T-helper 17 cell (primary cell): ENCODE results near the gene STX1A. TPM values are rescaled to one million over a fixed set of nuclear protein-coding genes. Genes with fewer than 3 reads are reported as not detected.

ENCODE experiments used
- ATAC-seq: fragments of 150-1000 bp; cut with Tn5 transposase; 2 replicates; pipeline ENCODE4 v1.10.0; 2021; ENCODE audit warnings: mild to moderate bottlenecking, moderate library complexity
- DNase-seq, 3 donors: peaks; one replicate each; pipeline versions ENCODE4 v3.0.0 to v3.0.0-alpha.2; 2020 to 2021
- H3K9me3 ChIP-seq: one replicate; pipeline ENCODE4 v1.7.0; 2013; ENCODE audit warnings: low read length, mild to moderate bottlenecking; ENCODE audit not compliant: control insufficient read depth, poor library complexity, severe bottlenecking
- H3K27ac Mint-ChIP-seq: one replicate; pipeline ENCODE4 v1.8.0; 2022; ENCODE audit warnings: mild to moderate bottlenecking, moderate library complexity, mixed read lengths
- H3K27me3 Mint-ChIP-seq: one replicate; pipeline ENCODE4 v1.8.0; 2022; ENCODE audit warnings: mixed read lengths
- H3K36me3 Mint-ChIP-seq: one replicate; pipeline ENCODE4 v1.8.0; 2022; ENCODE audit warnings: low read depth, mixed read lengths
- H3K4me1 Mint-ChIP-seq: one replicate; pipeline ENCODE4 v1.8.0; 2022; ENCODE audit warnings: mild to moderate bottlenecking, mixed read lengths
- H3K4me3 Mint-ChIP-seq: one replicate; pipeline ENCODE4 v1.8.0; 2022; ENCODE audit warnings: mild to moderate bottlenecking, moderate library complexity, mixed read lengths
- total RNA-seq, 4 donors: library from RNA in 2 of 4; stranded (reverse) in 2 of 4; gene quantifications; one replicate each; pipeline ENCODE4 v1.2.3 and lab custom pipeline; 2022 to 2026

The STX1A gene
- total RNA-seq, 2 donors from 2014 or later: 18.4 to 21.2 TPM

GRCh38 chr7:73740771-73741170, 21.3 kb upstream of the STX1A start:
- H3K4me3 Mint-ChIP-seq: no peak overlapping the region
- peaks cover 4% of the 10 kb centered on the region for H3K4me1 Mint-ChIP-seq
- H3K36me3 Mint-ChIP-seq: no peaks in the 10 kb centered on the region
- no peak for DNase-seq
- H3K27ac Mint-ChIP-seq: no peak overlapping the region
- no peaks in the 10 kb centered on the region for H3K27me3 Mint-ChIP-seq
- ATAC-seq: no peak
- no peaks in the 10 kb centered on the region for H3K9me3 ChIP-seq

GRCh38 chr7:73740212-73740611, 20.7 kb upstream of the STX1A start:
- peaks cover 4% of the 10 kb centered on the region for H3K4me1 Mint-ChIP-seq
- no peak for ATAC-seq
- H3K4me3 Mint-ChIP-seq: no peak overlapping the region
- H3K27ac Mint-ChIP-seq: no peak overlapping the region
- no peaks in the 10 kb centered on the region for H3K9me3 ChIP-seq
- DNase-seq: no peak
- no peaks in the 10 kb centered on the region for H3K36me3 Mint-ChIP-seq
- H3K27me3 Mint-ChIP-seq: no peaks in the 10 kb centered on the region

DNA sequence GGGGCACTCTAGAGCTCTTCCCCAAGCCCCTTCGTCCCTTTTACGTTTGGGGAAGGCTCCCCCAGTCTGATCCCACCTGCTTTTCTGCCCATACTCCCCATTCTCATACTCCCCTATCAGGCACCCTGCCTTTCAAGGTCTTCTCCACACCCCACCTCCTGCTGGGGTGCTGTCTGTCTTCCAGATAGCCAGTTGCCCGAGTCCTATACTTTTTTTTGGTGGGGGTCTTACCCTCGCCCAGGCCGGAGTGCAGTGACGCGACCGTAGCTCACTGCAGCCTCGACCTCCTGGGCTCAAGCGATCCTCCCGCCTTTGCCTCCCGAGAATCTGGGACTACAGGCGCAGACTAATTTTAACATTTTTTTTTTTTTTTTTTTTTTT, 19.9 kb upstream of the STX1A start:
- H3K4me3 Mint-ChIP-seq: peak overlapping the region; percentile 93
- no peaks in the 10 kb centered on the region for H3K27me3 Mint-ChIP-seq
- no peak for ATAC-seq
- H3K9me3 ChIP-seq: no peaks in the 10 kb centered on the region
- H3K4me1 Mint-ChIP-seq: peaks cover 8% of the 10 kb centered on the region
- DNase-seq: no peak
- H3K27ac Mint-ChIP-seq: peak overlapping the region; percentile 77
- H3K36me3 Mint-ChIP-seq: no peaks in the 10 kb centered on the region

DNA sequence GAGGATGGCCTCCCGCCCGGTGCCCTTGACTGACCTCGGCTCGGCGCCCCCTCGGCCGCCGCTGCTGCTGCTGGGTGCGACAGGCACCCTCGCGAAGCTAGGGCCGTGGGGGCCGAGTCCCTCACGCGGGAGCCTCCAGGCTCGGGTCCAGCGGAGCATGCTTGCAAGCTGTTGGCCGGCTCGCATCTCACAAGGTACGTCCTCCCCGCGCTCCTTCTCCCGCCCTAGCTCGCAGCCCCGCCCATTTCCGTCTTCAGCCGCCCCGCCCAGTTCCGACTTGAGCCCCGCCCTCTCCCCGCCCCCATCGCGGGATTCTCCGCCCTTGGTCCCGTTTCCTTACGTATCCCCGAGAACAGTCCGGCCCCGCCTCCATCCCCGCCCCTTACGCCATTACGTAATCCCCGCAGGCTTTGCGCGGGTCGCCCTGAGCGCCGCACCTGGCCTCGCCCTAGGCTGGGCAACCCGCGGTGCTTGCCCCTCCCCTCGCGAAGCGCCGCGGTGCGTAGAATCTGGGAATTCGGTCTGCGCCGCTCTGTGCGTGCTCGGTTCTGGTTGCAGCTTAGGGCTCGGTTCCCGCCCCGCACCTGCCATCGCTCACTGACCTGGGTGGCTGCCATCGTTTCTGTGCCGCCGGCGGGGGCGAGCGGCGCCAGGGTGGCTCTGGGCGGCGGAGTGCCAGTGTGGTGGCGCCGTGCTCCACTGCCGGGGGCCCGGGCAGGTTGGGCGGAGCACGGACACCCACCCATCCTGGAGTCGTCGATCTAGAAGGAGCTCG, 19.3 kb upstream of the STX1A start, which contains the start of gene ABHD11:
ABHD11 (minus strand) TSS at position 191 of the 775 bp plus-strand sequence; CDS start at position 159, 32 bp downstream.
- DNase-seq (peak; percentile 95 to 98 (median 97)), ATAC-seq (peak; percentile 93)
- Mint-ChIP-seq H3K4me1 (peaks cover 8% of the 10 kb centered on the region), H3K4me3 (peak within 1 kb of the TSS; percentile 93), H3K27ac (peak within 1 kb of the TSS; percentile 77), H3K36me3 (no peaks in the 10 kb centered on the region), H3K27me3 (no peaks in the 10 kb centered on the region)
- no peaks in the 10 kb centered on the region for H3K9me3 ChIP-seq

DNA sequence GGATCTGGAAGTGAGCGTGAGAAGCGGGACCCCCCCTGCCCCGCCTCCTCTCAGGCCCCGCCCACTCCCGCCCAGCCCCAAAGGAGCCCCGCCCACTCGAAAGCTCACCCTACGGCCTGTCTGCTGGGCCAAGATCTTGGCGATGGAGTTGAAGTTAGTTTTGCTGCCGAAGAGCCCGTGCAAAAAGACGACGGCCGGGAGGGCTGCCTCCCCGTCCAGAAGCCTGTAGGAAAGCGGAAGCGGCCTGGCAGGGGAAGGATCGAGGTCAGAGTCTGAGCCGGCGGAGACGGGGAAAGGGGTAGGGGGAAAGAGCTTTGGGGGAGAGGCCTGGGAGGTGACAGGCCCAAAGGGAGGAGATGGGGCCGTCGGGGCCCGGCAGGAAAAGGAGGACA, 18.7 kb upstream of the STX1A start:
- ATAC-seq: peak; percentile 10
- DNase-seq: peak in 2 of 3 donors; percentile 66 to 67
- Mint-ChIP-seq H3K27ac (peak overlapping the region; percentile 77), H3K36me3 (no peaks in the 10 kb centered on the region), H3K4me1 (peaks cover 8% of the 10 kb centered on the region), H3K4me3 (peak overlapping the region; percentile 93), H3K27me3 (no peaks in the 10 kb centered on the region)
- H3K9me3 ChIP-seq: no peaks in the 10 kb centered on the region

GRCh38 chr7:73737491-73738219, 18.2 kb upstream of the STX1A start:
- no peaks in the 10 kb centered on the region for H3K27me3 Mint-ChIP-seq
- H3K4me1 Mint-ChIP-seq: peaks cover 8% of the 10 kb centered on the region
- H3K27ac Mint-ChIP-seq: peak overlapping the region; percentile 77
- H3K4me3 Mint-ChIP-seq: peak overlapping the region; percentile 93
- H3K36me3 Mint-ChIP-seq: no peaks in the 10 kb centered on the region
- H3K9me3 ChIP-seq: no peaks in the 10 kb centered on the region
- no peak for DNase-seq
- ATAC-seq: no peak

- Mint-ChIP-seq H3K27ac (no peak overlapping the region), H3K36me3 (no peaks in the 10 kb centered on the region), H3K27me3 (no peaks in the 10 kb centered on the region), H3K4me1 (peaks cover 8% of the 10 kb centered on the region), H3K4me3 (peak overlapping the region; percentile 93)
- no peaks in the 10 kb centered on the region for H3K9me3 ChIP-seq
- DNase-seq (no peak), ATAC-seq (no peak)
Measured at GRCh38 chr7:73736885-73737284, 17.4 kb upstream of the STX1A start.

DNA sequence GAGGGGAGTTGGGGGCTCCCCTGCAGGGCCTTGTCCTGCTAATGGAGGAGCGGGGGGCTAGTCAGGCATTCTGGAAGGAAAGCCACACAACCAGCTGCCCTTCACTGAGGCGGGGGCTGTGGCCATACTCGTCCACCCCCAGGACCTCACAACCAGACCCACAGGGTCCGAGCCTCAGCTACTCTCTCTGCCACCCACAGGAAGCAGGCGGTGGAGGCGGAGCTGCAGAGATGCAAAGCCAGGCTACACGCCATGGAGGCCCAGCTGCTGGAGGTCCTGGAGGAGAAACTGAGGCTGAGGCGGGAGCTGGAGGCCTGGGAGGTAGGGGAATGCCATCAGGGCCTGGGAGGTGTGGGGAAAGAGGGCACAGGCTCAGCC, 16.0 kb upstream of the STX1A start:
- H3K27me3 Mint-ChIP-seq: peaks cover 1% of the 10 kb centered on the region
- ATAC-seq (no peak), DNase-seq (no peak)
- no peaks in the 10 kb centered on the region for H3K36me3 Mint-ChIP-seq
- no peaks in the 10 kb centered on the region for H3K9me3 ChIP-seq
- peaks cover 8% of the 10 kb centered on the region for H3K4me1 Mint-ChIP-seq
- H3K4me3 Mint-ChIP-seq: no peak overlapping the region
- no peak overlapping the region for H3K27ac Mint-ChIP-seq

GRCh38 chr7:73734619-73735527, 15.4 kb upstream of the STX1A start:
- peaks cover 5% of the 10 kb centered on the region for H3K27me3 Mint-ChIP-seq
- H3K4me1 Mint-ChIP-seq: peaks cover 8% of the 10 kb centered on the region
- ATAC-seq: peak; percentile 47
- H3K27ac Mint-ChIP-seq: peak overlapping the region; percentile 53
- no peaks in the 10 kb centered on the region for H3K36me3 Mint-ChIP-seq
- DNase-seq: peak; percentile 52 to 67 (median 66)
- no peak overlapping the region for H3K4me3 Mint-ChIP-seq
- no peaks in the 10 kb centered on the region for H3K9me3 ChIP-seq

GRCh38 chr7:73732397-73732796, 12.9 kb upstream of the STX1A start:
- Mint-ChIP-seq H3K4me3 (no peak overlapping the region), H3K27ac (no peak overlapping the region), H3K36me3 (peaks cover 2% of the 10 kb centered on the region), H3K4me1 (peaks cover 4% of the 10 kb centered on the region), H3K27me3 (peaks cover 17% of the 10 kb centered on the region)
- ATAC-seq (no peak), DNase-seq (no peak)
- no peaks in the 10 kb centered on the region for H3K9me3 ChIP-seq

- no peak overlapping the region for H3K4me3 Mint-ChIP-seq
- no peaks in the 10 kb centered on the region for H3K9me3 ChIP-seq
- DNase-seq: no peak
- no peak overlapping the region for H3K27ac Mint-ChIP-seq
- no peak for ATAC-seq
- peaks cover 17% of the 10 kb centered on the region for H3K27me3 Mint-ChIP-seq
- H3K4me1 Mint-ChIP-seq: peaks cover 4% of the 10 kb centered on the region
- H3K36me3 Mint-ChIP-seq: peaks cover 2% of the 10 kb centered on the region
Measured at GRCh38 chr7:73730485-73730884, 11.0 kb upstream of the STX1A start.

GRCh38 chr7:73728551-73728950, 9.1 kb upstream of the STX1A start:
- Mint-ChIP-seq H3K4me1 (peaks cover 3% of the 10 kb centered on the region), H3K4me3 (no peak overlapping the region), H3K27ac (no peak overlapping the region), H3K27me3 (peaks cover 17% of the 10 kb centered on the region), H3K36me3 (peaks cover 2% of the 10 kb centered on the region)
- no peaks in the 10 kb centered on the region for H3K9me3 ChIP-seq
- DNase-seq (no peak), ATAC-seq (no peak)

GRCh38 chr7:73727952-73728351, 8.5 kb upstream of the STX1A start:
- no peak overlapping the region for H3K4me3 Mint-ChIP-seq
- peaks cover 2% of the 10 kb centered on the region for H3K36me3 Mint-ChIP-seq
- no peak overlapping the region for H3K27ac Mint-ChIP-seq
- H3K9me3 ChIP-seq: no peaks in the 10 kb centered on the region
- H3K27me3 Mint-ChIP-seq: peaks cover 17% of the 10 kb centered on the region
- DNase-seq: no peak
- ATAC-seq: no peak
- H3K4me1 Mint-ChIP-seq: peaks cover 3% of the 10 kb centered on the region
